B cell (primary cell): ENCODE results near the gene DMKN. TPM values are rescaled to one million over a fixed set of nuclear protein-coding genes. Genes with fewer than 3 reads are reported as not detected.

ENCODE experiments used
- ATAC-seq: fragments of 200-7000 bp; cut with Tn5 transposase; one replicate; pipeline ENCODE4 v1.10.0; 2021; ENCODE audit warnings: low read depth, mild to moderate bottlenecking, moderate number of reproducible peaks, moderate library complexity
- CTCF ChIA-PET: fragments of 350-600 bp; sonication (Branson Sonifier 250); formaldehyde crosslinking; loops from one replicate; lab custom pipeline; 2021; ENCODE audit warnings: antibody characterized with exemption, inconsistent platforms; lab: Charles Lee
- POLR2A ChIA-PET: fragments of 350-600 bp; sonication (Branson Sonifier 250); formaldehyde crosslinking; loops from one replicate; lab custom pipeline; 2021; ENCODE audit warnings: antibody characterized with exemption; lab: Charles Lee
- DNase-seq: peaks from one replicate; pipeline ENCODE4 v3.0.0; 2013
- H2AFZ ChIP-seq: 2 replicates; pipeline ENCODE4 v1.6.1; 2012; ENCODE audit warnings: mild to moderate bottlenecking, low read depth, low read length; ENCODE audit not compliant: insufficient read depth, poor library complexity, severe bottlenecking
- H3K27ac ChIP-seq, 2 donors: 1 replicate in 1 of 2; 2 replicates in 1 of 2; pipeline ENCODE4 v1.5.1; 2012 to 2013; ENCODE audit warnings: low read length in 2 of 2, mild to moderate bottlenecking in 2 of 2, moderate library complexity in 1 of 2
- H3K27me3 ChIP-seq, 4 experiments: fragments of 200-600 bp in 1 of 4; sonication (generic) in 1 of 4; replicated peaks in 1 of 4; 1 replicate in 2 of 4; 2 replicates in 2 of 4; pipeline versions ENCODE4 v1.6.1 to v1.7.0; 2013 to 2016; ENCODE audit warnings: low read length in 3 of 4, mild to moderate bottlenecking in 2 of 4, mixed read lengths in 1 of 4, moderate library complexity in 1 of 4; ENCODE audit not compliant: insufficient read depth in 4 of 4, control insufficient read depth in 3 of 4; ENCODE audit errors: control extremely low read depth in 1 of 4
- H3K36me3 ChIP-seq, 2 experiments: replicated peaks in 1 of 2; 1 replicate in 1 of 2; 2 replicates in 1 of 2; pipeline versions ENCODE4 v1.6.1 to v1.7.1; 2013; ENCODE audit warnings: low read length in 1 of 2; ENCODE audit not compliant: insufficient read depth in 2 of 2, control insufficient read depth in 1 of 2; ENCODE audit errors: control extremely low read depth in 1 of 2, extremely low read depth in 1 of 2
- H3K4me1 ChIP-seq, 2 donors: fragments of 200-600 bp in 1 of 2; sonication (generic) in 1 of 2; 1 replicate in 1 of 2; 2 replicates in 1 of 2; pipeline versions ENCODE4 v1.5.1 to v1.6.1; 2013 to 2017; ENCODE audit warnings: low read length in 2 of 2; ENCODE audit not compliant: control insufficient read depth in 2 of 2, insufficient read depth in 2 of 2
- H3K4me2 ChIP-seq: replicated peaks from 2 replicates; pipeline ENCODE3; 2012; ENCODE audit warnings: mild to moderate bottlenecking, low read depth, low read length; ENCODE audit not compliant: poor library complexity, severe bottlenecking
- H3K4me3 ChIP-seq, 5 experiments: fragments of 200-600 bp in 1 of 5; sonication (generic) in 1 of 5; 1 replicate in 3 of 5; 2 replicates in 2 of 5; pipeline versions ENCODE4 v1.5.1 to v1.7.0; 2011 to 2016; ENCODE audit warnings: low read length in 4 of 5, mild to moderate bottlenecking in 4 of 5, low read depth in 2 of 5, control low read depth in 1 of 5, moderate library complexity in 1 of 5; ENCODE audit not compliant: insufficient read depth in 1 of 5; ENCODE audit errors: control extremely low read depth in 1 of 5, extremely low read depth in 1 of 5
- H3K79me2 ChIP-seq: fragments of 200-600 bp; sonication (generic); one replicate; pipeline ENCODE4 v1.6.0; 2016; ENCODE audit warnings: low read length; ENCODE audit not compliant: control insufficient read depth, insufficient read depth
- H3K9ac ChIP-seq: fragments of 200-600 bp; sonication (generic); 2 replicates; pipeline ENCODE4 v1.6.1; 2017; ENCODE audit warnings: mild to moderate bottlenecking, low read length, moderate library complexity
- H3K9me3 ChIP-seq, 3 donors: one replicate each; pipeline versions ENCODE4 v1.6.1 to v1.7.1; 2013; ENCODE audit warnings: low read length in 2 of 3; ENCODE audit not compliant: control insufficient read depth in 2 of 3, insufficient read depth in 1 of 3; ENCODE audit errors: control extremely low read depth in 1 of 3
- H4K20me1 ChIP-seq: 2 replicates; pipeline ENCODE4 v1.6.0; 2012; ENCODE audit warnings: mild to moderate bottlenecking, low read length; ENCODE audit not compliant: insufficient read depth, control insufficient read depth, poor library complexity, severe bottlenecking
- H3K27ac Mint-ChIP-seq: one replicate; pipeline ENCODE4 v1.8.0; 2021; ENCODE audit warnings: mixed read lengths
- H3K27me3 Mint-ChIP-seq: one replicate; pipeline ENCODE4 v1.8.0; 2021; ENCODE audit warnings: mixed read lengths
- H3K4me1 Mint-ChIP-seq: one replicate; pipeline ENCODE4 v1.8.0; 2021; ENCODE audit warnings: mixed read lengths
- H3K4me3 Mint-ChIP-seq: one replicate; pipeline ENCODE4 v1.8.0; 2021; ENCODE audit warnings: mixed read lengths
- H3K9me3 Mint-ChIP-seq: one replicate; pipeline ENCODE4 v1.8.0; 2022; ENCODE audit warnings: mixed read lengths; ENCODE audit not compliant: insufficient read depth
- CTCF ChIP-seq: fragments of 200-600 bp; IDR thresholded peaks from one replicate; pipeline ENCODE4 v1.8.0; 2022; ENCODE audit warnings: antibody characterized with exemption, mild to moderate bottlenecking
- EZH2 ChIP-seq: IDR thresholded peaks from 2 replicates; pipeline ENCODE4 v1.6.1; 2012; ENCODE audit warnings: borderline replicate concordance, low read depth, mild to moderate bottlenecking, moderate library complexity, low read length; ENCODE audit not compliant: insufficient read depth, poor library complexity, severe bottlenecking
- WGBS: methylation state at CpG from one replicate; pipeline ENCODE4 v1.1.5; 2013; ENCODE audit warnings: missing lambda C conversion rate; ENCODE audit not compliant: insufficient coverage; 5-methylcytosine and 5-hydroxymethylcytosine counted together
- intact Hi-C: fragments of 100-400 bp; cut with micrococcal nuclease; formaldehyde crosslinking; loops from one replicate; pipeline ENCODE4 v1.10.0; 2022
- polyA plus RNA-seq: library from polyadenylated mRNA; depleted of rRNA; stranded (reverse); fragments of >200 nt; gene quantifications from 2 replicates; pipeline ENCODE4 v1.2.3, GENCODE V29; 2012
- total RNA-seq, 2 donors: library from RNA; stranded (reverse); fragments of 120-200 nt in 1 of 2; gene quantifications; 1 replicate in 1 of 2; 2 replicates in 1 of 2; pipeline versions ENCODE4 v1.2.3 to v1.2.4, GENCODE V29; 2013 to 2022

The DMKN gene
- total and polyA plus RNA-seq, 2 donors (not counting 1 experiment from before 2014, with no cell fraction given), result 0.58 to 4.5 TPM

DNA sequence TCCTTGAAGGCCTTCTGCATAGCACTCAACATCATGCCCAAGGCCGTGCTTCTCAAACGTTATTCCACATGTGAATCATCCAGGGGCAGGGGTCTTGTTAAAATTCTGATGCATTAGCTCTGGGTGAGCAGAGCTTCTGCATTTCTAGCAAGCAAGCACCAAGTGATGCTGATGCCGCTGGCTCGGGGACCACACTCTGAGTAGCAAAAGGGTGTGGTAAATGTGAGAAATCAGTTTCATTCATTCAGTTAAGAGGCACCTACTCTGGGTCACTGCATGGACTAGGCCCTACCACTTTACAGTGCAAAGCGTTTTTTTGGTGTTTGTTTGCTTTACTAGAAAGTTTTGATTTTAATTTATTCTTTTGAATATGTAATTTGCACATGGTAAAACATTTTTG, 30.4 kb downstream of the DMKN start:
- peaks cover 19 to 20% of the 10 kb centered on the region in 2 donors for H3K4me1 ChIP-seq

More for the DNA sequence above, 30.4 kb downstream of the DMKN start:
- Histone ChIP-seq H2AFZ (no peak overlapping the region), H3K27me3 (no peaks in the 10 kb centered on the region), H3K9ac (no peak overlapping the region), H3K36me3 (no peaks in the 10 kb centered on the region), H3K79me2 (no peaks in the 10 kb centered on the region), H3K9me3 (no peaks in the 10 kb centered on the region), H3K27ac (no peak overlapping the region), H3K4me2 (no peak overlapping the region), H3K4me3 (no peak overlapping the region), H4K20me1 (no peaks in the 10 kb centered on the region)
- TF ChIP-seq CTCF, result no peak
- no peak for TF ChIP-seq EZH2
- no peak for ATAC-seq
- POLR2A ChIA-PET, result no interaction called here
- intact Hi-C loops, result no loop called here
- no peak for DNase-seq
- Mint-ChIP-seq H3K9me3 (no peaks in the 10 kb centered on the region), H3K4me1 (peaks cover 14% of the 10 kb centered on the region), H3K27me3 (no peaks in the 10 kb centered on the region), H3K27ac (no peak overlapping the region), H3K4me3 (no peak overlapping the region)
- CTCF ChIA-PET, result no interaction called here
- WGBS, result 79% methylated on average over 4 of the region's 5 CpGs
